Urinary bladder (tissue), 4 donors: ENCODE measurements around the gene CASP1. TPM values are rescaled to one million over a fixed set of nuclear protein-coding genes. Genes with fewer than 3 reads are reported as not detected.

ENCODE experiments used
- DNase-seq: peaks from one replicate; pipeline ENCODE4 v3.0.0-alpha.2; 2015; ENCODE audit errors: extremely low spot score
- H3K27ac ChIP-seq: one replicate; pipeline ENCODE4 v1.5.1; 2013; ENCODE audit warnings: low read depth, mild to moderate bottlenecking, moderate library complexity
- H3K36me3 ChIP-seq: one replicate; pipeline ENCODE4 v1.6.1; 2013; ENCODE audit warnings: mild to moderate bottlenecking, moderate library complexity; ENCODE audit not compliant: insufficient read depth
- H3K4me1 ChIP-seq: one replicate; pipeline ENCODE4 v1.6.1; 2013; ENCODE audit warnings: mild to moderate bottlenecking, moderate library complexity; ENCODE audit not compliant: insufficient read depth
- H3K4me3 ChIP-seq: one replicate; pipeline ENCODE4 v1.5.1; 2013; ENCODE audit warnings: low read depth, low read length
- WGBS: extraction: QIAGEN DNeasy Blood & Tissue Kit; methylation state at CpG from one replicate; pipeline ENCODE4 v1.1.7; 2013; 5-methylcytosine and 5-hydroxymethylcytosine counted together
- polyA plus RNA-seq: library from polyadenylated mRNA; stranded (reverse); fragments of 200-250 nt; gene quantifications from one replicate; pipeline ENCODE4 v1.2.3, GENCODE V29; 2013
- total RNA-seq: library from RNA; depleted of rRNA; stranded (reverse); fragments of >200 nt; gene quantifications from one replicate; pipeline ENCODE4 v1.2.3, GENCODE V29; 2014
- donor health status: healthy with polysubstance abuse.
- donor health status: healthy.

The CASP1 gene
- total and polyA plus RNA-seq, 2 donors, result 17.8 to 25.1 TPM

DNA sequence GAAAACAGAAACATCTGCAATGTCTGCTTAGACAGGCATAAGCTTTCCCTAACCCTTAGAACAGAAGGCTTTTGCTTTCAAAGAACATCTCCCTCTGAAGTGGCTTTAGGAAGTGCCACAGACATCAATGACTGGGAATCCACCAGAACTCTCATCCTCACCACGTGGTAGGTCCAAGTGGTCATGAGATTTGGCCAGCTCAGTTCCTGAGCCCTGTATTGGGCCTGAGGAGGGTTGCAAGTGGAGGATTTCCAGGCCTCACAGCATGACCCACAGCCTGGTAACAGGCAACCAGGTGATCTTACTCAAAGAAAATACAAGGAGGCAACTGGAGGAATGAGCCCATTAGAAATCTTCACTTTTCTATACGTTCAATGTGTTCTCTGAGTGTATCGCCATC is 1.6 kb downstream of the CASP1 start:
- H3K36me3 ChIP-seq, result no peaks in the 10 kb centered on the region
- H3K27ac ChIP-seq, result no peak overlapping the region
- no peak overlapping the region for H3K4me3 ChIP-seq
- WGBS, result 81% methylated on average over 3 of the region's 3 CpGs
- no peak for DNase-seq
- H3K4me1 ChIP-seq, result peaks cover 3% of the 10 kb centered on the region

DNA sequence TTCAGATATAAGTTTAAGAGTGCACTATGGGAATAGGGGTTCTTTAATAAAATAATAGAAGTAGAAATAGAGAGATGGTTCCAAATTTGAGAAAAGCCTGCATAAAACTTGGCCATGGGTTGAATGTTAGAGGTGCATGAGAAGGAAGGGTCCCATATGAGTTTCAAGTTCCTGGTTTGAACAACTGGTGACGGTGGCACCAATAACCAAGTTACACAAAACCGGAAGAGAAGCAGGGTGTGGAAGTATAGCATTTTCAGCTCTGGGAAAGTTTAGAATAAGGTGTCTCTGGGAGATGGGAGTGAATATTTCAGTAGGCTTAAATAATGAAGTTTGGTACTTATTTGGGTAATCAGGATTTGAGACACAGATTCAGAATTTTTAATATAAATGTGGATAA is 2.4 kb downstream of the CASP1 start:
- H3K4me1 ChIP-seq, result peaks cover 3% of the 10 kb centered on the region
- H3K36me3 ChIP-seq, result no peaks in the 10 kb centered on the region
- WGBS, result 93% methylated on average over 2 of the region's 2 CpGs
- DNase-seq, result no peak
- no peak overlapping the region for H3K27ac ChIP-seq
- no peak overlapping the region for H3K4me3 ChIP-seq

DNA sequence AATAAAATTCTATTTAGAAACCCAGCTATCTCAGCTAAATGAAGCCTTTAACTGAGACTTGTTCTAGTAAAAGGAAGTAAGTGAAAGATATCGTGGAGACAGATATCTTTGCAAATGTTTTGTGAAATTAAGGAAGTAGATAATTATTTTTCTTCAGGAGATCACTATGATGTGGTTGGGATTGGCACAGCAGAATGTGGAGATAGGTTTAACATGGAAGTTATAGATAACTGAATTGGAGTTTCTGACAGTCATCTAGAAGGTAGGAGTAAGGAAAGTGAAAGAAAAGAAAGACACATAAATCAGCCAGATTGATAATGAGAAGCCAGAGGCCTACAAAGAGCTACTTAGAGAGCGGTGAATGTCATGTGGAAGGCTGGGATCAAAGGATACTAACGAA is 7.3 kb downstream of the CASP1 start:
- H3K4me1 ChIP-seq, result no peaks in the 10 kb centered on the region
- no peak overlapping the region for H3K27ac ChIP-seq
- no peaks in the 10 kb centered on the region for H3K36me3 ChIP-seq
- no peak overlapping the region for H3K4me3 ChIP-seq
- DNase-seq, result no peak
- 75% methylated on average over 3 of the region's 3 CpGs for WGBS

DNA sequence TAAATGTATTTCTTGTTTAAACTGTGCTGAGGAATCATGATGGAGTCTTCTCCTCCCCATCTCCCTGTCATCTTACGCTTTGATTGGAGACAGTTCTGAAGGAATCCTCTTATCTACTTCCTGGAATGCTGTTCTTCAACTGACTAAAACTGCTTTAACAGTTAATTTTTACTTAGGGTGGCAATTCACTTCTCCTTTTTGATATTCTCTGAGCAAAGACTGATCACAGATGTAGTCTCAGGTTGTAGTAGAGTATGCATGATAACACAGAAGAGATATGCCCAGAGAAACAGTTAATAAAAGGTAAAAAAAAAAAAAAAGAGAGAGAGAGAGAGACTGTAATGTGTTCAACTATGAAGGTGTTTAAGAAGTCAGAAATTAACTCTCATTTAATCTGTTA is 10.6 kb downstream of the CASP1 start:
- no peak overlapping the region for H3K27ac ChIP-seq
- 87% methylated on average over 1 of the region's 1 CpG for WGBS

DNA sequence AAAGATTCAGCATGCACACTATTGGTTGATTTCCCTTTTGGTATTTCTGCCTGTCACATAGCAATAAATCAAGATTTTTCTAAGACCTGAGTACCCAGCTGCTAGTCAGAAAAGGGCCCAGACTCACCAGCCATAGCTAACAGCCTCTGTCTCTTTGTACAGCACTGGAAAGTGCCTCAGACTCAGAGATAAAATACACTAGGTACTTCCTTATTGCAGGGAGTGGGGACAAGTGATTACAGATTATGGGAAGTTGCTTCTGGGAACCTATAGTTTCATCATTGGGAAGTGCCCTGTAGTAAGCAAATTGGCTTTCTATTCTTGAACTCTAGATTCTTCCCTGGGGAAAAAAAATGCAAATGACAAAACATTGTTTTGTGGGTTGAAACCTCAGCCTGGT is 11.9 kb downstream of the CASP1 start, which contains the start of gene CASP5:
Gene CASP5, minus strand, starts transcription at position 166 of the 400 bp plus-strand sequence. Its CDS starts 32 bp downstream, at position 134.
- H3K4me1 ChIP-seq, result no peaks in the 10 kb centered on the region
- H3K4me3 ChIP-seq, result no peak within 1 kb of the TSS

More for the DNA sequence above, 10.6 kb downstream of the CASP1 start:
- Histone ChIP-seq H3K4me3 (no peak overlapping the region), H3K36me3 (no peaks in the 10 kb centered on the region), H3K4me1 (no peaks in the 10 kb centered on the region)
- DNase-seq, result no peak

DNA sequence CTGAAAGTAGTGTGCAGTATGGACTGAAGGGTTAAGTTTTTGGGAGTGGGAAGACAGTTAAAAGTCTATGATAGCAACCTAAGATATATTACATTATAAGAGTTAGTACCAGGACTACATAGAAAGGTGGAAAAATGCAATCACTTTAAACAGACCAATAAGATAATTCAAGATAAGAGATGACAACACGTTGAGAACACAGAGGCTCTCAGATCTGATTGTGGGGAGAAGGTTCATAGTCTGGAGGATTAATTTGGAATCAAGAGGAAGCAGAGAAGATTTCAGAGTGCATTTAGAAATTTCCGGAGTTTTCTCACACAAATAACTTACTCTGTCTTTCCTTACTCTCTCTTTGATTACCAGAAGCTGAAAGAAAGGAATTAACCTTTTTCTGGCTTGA is 12.4 kb downstream of the CASP1 start:
- H3K36me3 ChIP-seq, result no peaks in the 10 kb centered on the region
- no peak overlapping the region for H3K4me3 ChIP-seq
- WGBS, result 24% methylated on average over 2 of the region's 2 CpGs
- no peak for DNase-seq
- H3K27ac ChIP-seq, result no peak overlapping the region
- H3K4me1 ChIP-seq, result no peaks in the 10 kb centered on the region

More for the DNA sequence above, 11.9 kb downstream of the CASP1 start, which contains the start of gene CASP5:
- no peak for DNase-seq
- Histone ChIP-seq H3K36me3 (no peaks in the 10 kb centered on the region), H3K27ac (no peak within 1 kb of the TSS)

DNA sequence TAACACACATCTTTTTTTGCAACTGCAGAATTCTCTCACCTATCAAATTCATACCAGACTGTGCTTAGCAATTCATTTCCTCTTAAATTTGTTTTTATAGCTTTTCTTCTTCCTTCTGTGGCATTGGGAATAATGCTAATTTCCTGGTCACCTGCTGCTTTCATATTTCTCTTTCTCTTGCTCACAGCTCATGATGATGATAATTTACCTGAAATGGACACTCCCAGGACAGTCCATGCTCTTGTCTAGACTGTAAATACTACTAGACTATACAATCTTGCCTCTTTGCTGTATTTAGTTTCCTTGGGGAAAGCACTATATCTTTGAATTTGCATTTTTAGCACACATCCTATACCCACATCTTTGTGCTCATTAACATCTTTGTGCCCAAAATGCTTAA is 27.5 kb downstream of the CASP1 start:
- Histone ChIP-seq H3K36me3 (no peaks in the 10 kb centered on the region), H3K4me3 (no peak overlapping the region), H3K4me1 (no peaks in the 10 kb centered on the region), H3K27ac (no peak overlapping the region)
- no peak for DNase-seq

DNA sequence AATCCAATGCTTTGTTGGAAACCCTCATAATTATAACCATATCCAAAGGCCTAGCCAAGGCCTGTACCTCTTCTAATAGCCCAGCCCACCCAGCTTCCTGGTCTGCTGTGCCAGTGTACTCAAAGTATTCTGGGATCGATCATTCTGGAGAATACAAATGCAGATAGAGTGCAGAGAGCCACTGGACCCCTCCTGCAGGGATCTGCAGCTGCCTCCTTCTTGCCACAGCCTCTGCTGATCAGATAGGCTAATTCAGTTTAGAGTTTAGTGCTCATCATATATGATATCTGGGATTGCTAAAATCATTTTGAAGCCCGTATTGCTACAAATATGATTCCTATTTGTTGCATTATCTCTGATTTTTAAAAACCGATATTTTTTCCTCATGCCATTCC is 29.5 kb downstream of the CASP1 start:
- Histone ChIP-seq H3K27ac (no peak overlapping the region), H3K4me3 (no peak overlapping the region), H3K4me1 (no peaks in the 10 kb centered on the region), H3K36me3 (no peaks in the 10 kb centered on the region)
- WGBS, result 85% methylated on average over 3 of the region's 3 CpGs
- DNase-seq, result no peak

DNA sequence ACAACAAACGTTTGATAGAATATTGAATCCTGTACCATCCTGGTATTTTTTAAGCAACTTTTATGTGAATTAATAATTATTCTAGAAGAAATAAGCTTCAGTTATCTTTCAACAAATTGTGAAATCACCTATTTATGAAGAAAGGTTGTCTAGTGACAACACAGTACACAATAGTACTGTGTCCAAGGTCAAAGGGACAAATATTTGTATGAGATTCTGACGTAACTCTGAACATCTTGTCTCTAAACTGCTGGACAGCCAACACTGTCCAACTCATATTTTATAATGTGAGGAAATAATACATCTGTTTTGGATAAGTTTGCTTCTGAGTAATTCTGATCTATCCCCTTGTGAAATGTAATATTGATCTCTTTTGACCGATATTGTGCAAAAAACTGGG is 30.9 kb downstream of the CASP1 start:
- WGBS, result 71% methylated on average over 3 of the region's 3 CpGs
- H3K4me1 ChIP-seq, result no peaks in the 10 kb centered on the region
- H3K27ac ChIP-seq, result no peak overlapping the region
- no peak for DNase-seq
- H3K36me3 ChIP-seq, result no peaks in the 10 kb centered on the region
- no peak overlapping the region for H3K4me3 ChIP-seq

DNA sequence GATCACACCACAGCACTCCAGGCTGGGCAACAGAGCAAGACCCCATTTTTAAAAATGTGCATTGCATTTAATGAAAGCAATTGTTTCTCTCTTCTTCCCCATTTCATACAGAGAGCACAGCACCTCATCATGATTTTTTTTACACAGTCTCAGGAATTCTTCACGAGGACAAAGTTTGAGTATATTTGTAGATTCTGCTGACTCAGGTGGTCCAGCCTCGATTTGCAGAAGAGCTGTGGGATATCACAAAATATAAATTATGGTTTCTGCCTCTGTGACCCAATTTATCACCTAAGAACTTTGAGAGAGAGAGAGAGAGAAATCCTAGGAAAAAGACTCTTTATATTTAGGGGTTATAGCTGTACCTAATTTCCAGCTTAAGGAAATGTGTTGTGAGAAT is 31.8 kb downstream of the CASP1 start:
- Histone ChIP-seq H3K4me3 (no peak overlapping the region), H3K27ac (no peak overlapping the region), H3K36me3 (no peaks in the 10 kb centered on the region), H3K4me1 (no peaks in the 10 kb centered on the region)
- WGBS, result 81% methylated on average over 2 of the region's 2 CpGs
- no peak for DNase-seq

DNA sequence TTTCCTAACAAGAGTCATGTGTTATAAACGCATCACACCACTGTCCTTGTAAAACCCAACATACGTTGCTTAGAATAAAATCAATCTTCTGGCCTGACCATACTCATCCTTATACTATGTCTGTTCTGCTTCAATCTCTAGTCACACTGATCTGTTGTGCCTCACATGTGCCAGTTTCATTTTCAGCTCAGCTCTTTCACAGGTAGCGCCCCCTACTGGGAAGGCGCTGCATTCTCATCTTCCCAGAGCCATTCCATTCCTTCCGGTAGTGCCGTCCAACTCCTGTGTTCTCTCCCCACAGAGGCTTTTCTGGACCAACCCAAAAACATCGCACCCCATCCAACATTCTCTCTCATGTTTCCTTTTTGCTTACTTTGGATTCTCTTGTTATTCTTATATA is 34.1 kb downstream of the CASP1 start:
- WGBS, result 76% methylated on average over 7 of the region's 7 CpGs
- no peak for DNase-seq
- Histone ChIP-seq H3K36me3 (no peaks in the 10 kb centered on the region), H3K4me1 (no peaks in the 10 kb centered on the region), H3K27ac (no peak overlapping the region), H3K4me3 (no peak overlapping the region)

DNA sequence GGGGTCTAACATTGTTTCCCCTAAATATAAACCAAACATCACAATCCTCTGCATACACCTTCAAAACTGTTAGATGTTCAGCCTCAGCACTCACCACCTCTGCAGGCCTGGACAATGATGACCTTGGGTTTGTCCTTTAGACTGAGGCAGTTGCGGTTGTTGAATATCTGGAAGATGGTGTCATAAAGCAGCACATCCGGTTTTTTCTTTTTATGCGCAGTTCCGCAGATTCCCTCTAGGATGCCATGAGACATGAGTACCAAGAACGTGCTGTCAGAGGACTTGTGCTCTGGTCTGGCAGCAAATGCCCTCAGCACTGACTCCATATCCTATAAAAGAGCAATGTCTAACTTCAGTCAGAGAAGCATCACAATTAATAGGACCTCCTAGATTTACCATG is 34.8 kb downstream of the CASP1 start:
- 89% methylated on average over 5 of the region's 5 CpGs for WGBS
- Histone ChIP-seq H3K27ac (no peak overlapping the region), H3K36me3 (no peaks in the 10 kb centered on the region), H3K4me1 (no peaks in the 10 kb centered on the region), H3K4me3 (no peak overlapping the region)
- DNase-seq, result no peak

DNA sequence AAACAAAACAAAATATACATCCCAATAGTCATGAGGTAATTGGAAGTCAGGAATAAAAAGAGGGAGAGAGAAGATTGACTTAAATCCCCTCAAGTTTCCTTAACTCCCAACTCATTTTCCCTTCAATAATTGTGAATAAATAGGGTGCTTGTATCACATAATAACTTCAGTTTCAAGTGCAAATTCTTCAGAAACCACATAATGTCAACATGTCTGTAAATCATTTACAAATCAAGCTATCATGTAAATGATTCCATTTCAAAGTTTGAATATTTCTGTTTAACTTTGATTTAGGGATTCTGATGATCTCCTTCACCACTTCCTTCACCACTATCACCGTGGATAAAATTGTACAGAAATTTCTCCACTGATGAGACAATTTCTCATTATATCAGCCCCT is 35.2 kb downstream of the CASP1 start:
- no peak overlapping the region for H3K4me3 ChIP-seq
- WGBS, result 81% methylated on average over 1 of the region's 1 CpG
- no peak for DNase-seq

DNA sequence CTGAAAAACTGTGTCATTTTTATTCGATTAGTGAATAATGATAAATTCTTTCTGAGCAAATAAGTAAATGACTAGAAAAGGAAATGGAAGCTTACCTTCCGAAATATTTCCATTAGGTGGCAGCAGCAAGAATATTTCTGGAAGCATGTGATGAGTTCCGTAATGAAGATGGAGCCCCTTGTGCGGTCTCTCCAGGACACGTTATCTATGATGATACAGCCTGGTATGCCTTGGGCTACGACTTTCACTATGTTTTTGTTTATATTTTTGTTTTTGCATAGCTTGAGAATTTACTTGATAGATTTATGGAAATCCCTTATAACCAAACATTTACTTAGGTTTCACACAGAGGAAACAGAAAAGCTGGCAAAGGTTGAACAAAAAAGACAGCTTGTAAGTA is 37.7 kb downstream of the CASP1 start:
- no peak for DNase-seq
- H3K36me3 ChIP-seq, result no peaks in the 10 kb centered on the region
- no peaks in the 10 kb centered on the region for H3K4me1 ChIP-seq
- 56% methylated on average over 6 of the region's 6 CpGs for WGBS
- H3K4me3 ChIP-seq, result no peak overlapping the region
- no peak overlapping the region for H3K27ac ChIP-seq

More for the DNA sequence above, 35.2 kb downstream of the CASP1 start:
- Histone ChIP-seq H3K27ac (no peak overlapping the region), H3K4me1 (no peaks in the 10 kb centered on the region), H3K36me3 (no peaks in the 10 kb centered on the region)

DNA sequence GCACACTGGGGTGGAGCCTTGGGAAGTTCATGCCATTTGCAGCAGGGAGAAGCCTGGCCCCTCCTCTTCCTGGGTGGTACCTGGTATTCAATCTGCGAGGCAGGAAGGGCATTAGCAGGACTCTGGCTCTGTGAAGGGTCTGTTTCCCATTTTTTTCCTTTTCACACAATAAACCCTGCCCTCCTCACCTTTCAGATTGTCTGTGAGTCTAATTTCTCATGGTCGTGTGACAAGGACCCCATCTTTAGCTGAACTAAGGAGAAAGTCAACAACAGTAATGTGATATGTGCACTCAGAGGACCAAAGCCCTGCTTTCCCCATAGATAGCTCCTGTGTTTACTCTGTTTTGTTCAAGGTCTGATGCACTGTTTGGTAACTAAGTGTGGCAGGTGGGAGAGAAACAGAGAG is 39.9 kb downstream of the CASP1 start:
- Histone ChIP-seq H3K4me1 (no peaks in the 10 kb centered on the region), H3K27ac (no peak overlapping the region), H3K36me3 (no peaks in the 10 kb centered on the region), H3K4me3 (no peak overlapping the region)
- no peak for DNase-seq
- 68% methylated on average over 2 of the region's 2 CpGs for WGBS
